ENCODE data around the gene SREBF1. TPM values are rescaled to one million over a fixed set of nuclear protein-coding genes. Genes with fewer than 3 reads are reported as not detected.

The SREBF1 gene
- total and polyA plus RNA-seq, 7 experiments from 2014 or later = 22.4 to 281 (median 41.3) TPM

GRCh38 chr17:17780922-17781590 is 55.7 kb downstream of the SREBF1 start:
- Mint-ChIP-seq H3K27me3 (peaks cover 0 to 29% (median 0%) of the 10 kb centered on the region in 5 donors), H3K9me3 (no peaks in the 10 kb centered on the region), H3K27ac (peak overlapping the region in 5 of 9 donors; percentile 37 to 75 (median 65)), H3K4me1 (peaks cover 15 to 27% (median 24%) of the 10 kb centered on the region in 7 donors), H3K4me3 (peak overlapping the region; percentile 35 to 92 (median 60)), H3K36me3 (peaks cover 0 to 4% (median 0%) of the 10 kb centered on the region in 5 donors)
- Histone ChIP-seq H3K4me3 (ENCODE audit: low read length) (no peak overlapping the region), H3K36me3 (ENCODE audit: control insufficient read depth in 2 of 3, insufficient read depth in 3 of 3, low read length in 3 of 3) (no peaks in the 10 kb centered on the region), H3K9me3 (ENCODE audit: control insufficient read depth in 2 of 3, low read length in 3 of 3) (no peaks in the 10 kb centered on the region), H3K27ac (ENCODE audit: low read depth, low read length) (no peak overlapping the region), H3K27me3 (ENCODE audit: control insufficient read depth in 2 of 2, insufficient read depth in 2 of 2, low read length in 2 of 2) (no peaks in the 10 kb centered on the region), H3K4me1 (ENCODE audit: control insufficient read depth in 2 of 2, insufficient read depth in 2 of 2, low read length in 2 of 2) (peaks cover 7 to 15% of the 10 kb centered on the region in 2 donors)
- ChIA-PET POLR2A (no interaction called here), CTCF (interaction anchor here (1.2 kb wide), 1 partner anchor 32 kb away, joined by 3 read pairs; no protein-coding TSS in a partner anchor)
- no peak for ATAC-seq
- DNase-seq = no peak
- intact Hi-C loops (cut with micrococcal nuclease) = loop anchor here in 1 of 2 donors (5.0 kb wide), 2 partner anchors 39 to 56 kb away; partner anchors contain the start of gene SREBF1

- no peak for DNase-seq
- peaks cover 0 to 20% (median 0%) of the 10 kb centered on the region in 5 donors for H3K27me3 Mint-ChIP-seq
- ChIA-PET POLR2A (interaction anchor here (0.6 to 0.9 kb wide), 3 partner anchors 8 to 309 kb away, joined by 3 to 4 read pairs (median 4); no protein-coding TSS in a partner anchor), CTCF (interaction anchor here (1.3 kb wide), 1 partner anchor 50 kb away, joined by 3 read pairs; no protein-coding TSS in a partner anchor)
- intact Hi-C loops (cut with micrococcal nuclease) = loop anchor here in 1 of 2 donors (2.0 kb wide), 1 partner anchor 14 kb away; no protein-coding TSS in a partner anchor
- peaks cover 5 to 14% (median 7%) of the 10 kb centered on the region in 7 donors for H3K4me1 Mint-ChIP-seq
- H3K27ac Mint-ChIP-seq = no peak overlapping the region
- no peaks in the 10 kb centered on the region for H3K36me3 ChIP-seq (ENCODE audit: control insufficient read depth in 2 of 3, insufficient read depth in 3 of 3, low read length in 3 of 3)
- no peak for ATAC-seq
- no peaks in the 10 kb centered on the region for H3K9me3 Mint-ChIP-seq
- no peaks in the 10 kb centered on the region for H3K9me3 ChIP-seq (ENCODE audit: control insufficient read depth in 2 of 3, low read length in 3 of 3)
- no peaks in the 10 kb centered on the region for H3K36me3 Mint-ChIP-seq
- no peak overlapping the region for H3K4me3 Mint-ChIP-seq
- H3K27me3 ChIP-seq (ENCODE audit: control insufficient read depth in 2 of 2, insufficient read depth in 2 of 2, low read length in 2 of 2) = no peaks in the 10 kb centered on the region
- peaks cover 3% of the 10 kb centered on the region in 2 donors for H3K4me1 ChIP-seq (ENCODE audit: control insufficient read depth in 2 of 2, insufficient read depth in 2 of 2, low read length in 2 of 2)
- no peak overlapping the region for H3K27ac ChIP-seq (ENCODE audit: low read depth, low read length)
- no peak overlapping the region for H3K4me3 ChIP-seq (ENCODE audit: low read length)
Observed at GRCh38 chr17:17779015-17779611, 57.7 kb downstream of the SREBF1 start.

- H3K27ac ChIP-seq (ENCODE audit: low read depth, low read length) = no peak overlapping the region
- no peaks in the 10 kb centered on the region for H3K9me3 ChIP-seq (ENCODE audit: control insufficient read depth in 2 of 3, low read length in 3 of 3)
Observed at GRCh38 chr17:17778308-17779014, 58.3 kb downstream of the SREBF1 start.

GRCh38 chr17:17776889-17777288 is 59.9 kb downstream of the SREBF1 start:
- Mint-ChIP-seq H3K36me3 (no peaks in the 10 kb centered on the region), H3K27ac (peak overlapping the region in 3 of 9 donors; percentile 38 to 88 (median 65)), H3K4me1 (peaks cover 0 to 15% (median 9%) of the 10 kb centered on the region in 7 donors), H3K27me3 (peaks cover 0 to 12% (median 0%) of the 10 kb centered on the region in 5 donors), H3K9me3 (no peaks in the 10 kb centered on the region), H3K4me3 (no peak overlapping the region)
- ChIA-PET POLR2A (interaction anchor here (0.7 to 1.5 kb wide), 4 partner anchors 11 to 185 kb away, joined by 3 to 5 read pairs (median 4); partner anchors contain the start of gene PEMT), CTCF (no interaction called here)
- no peak overlapping the region for H3K27ac ChIP-seq (ENCODE audit: low read depth, low read length)
- H3K9me3 ChIP-seq (ENCODE audit: control insufficient read depth in 2 of 3, low read length in 3 of 3) = no peaks in the 10 kb centered on the region
- H3K4me3 ChIP-seq (ENCODE audit: low read length) = no peak overlapping the region
- DNase-seq (no peak), ATAC-seq (no peak)
- intact Hi-C loops (cut with micrococcal nuclease) = no loop called here
- H3K4me1 ChIP-seq (ENCODE audit: control insufficient read depth in 2 of 2, insufficient read depth in 2 of 2, low read length in 2 of 2) = no peaks in the 10 kb centered on the region
- H3K27me3 ChIP-seq (ENCODE audit: control insufficient read depth in 2 of 2, insufficient read depth in 2 of 2, low read length in 2 of 2) = no peaks in the 10 kb centered on the region
- H3K36me3 ChIP-seq (ENCODE audit: control insufficient read depth in 2 of 3, insufficient read depth in 3 of 3, low read length in 3 of 3) = no peaks in the 10 kb centered on the region

More at GRCh38 chr17:17778308-17779014, 58.3 kb downstream of the SREBF1 start:
- Mint-ChIP-seq H3K36me3 (no peaks in the 10 kb centered on the region), H3K9me3 (no peaks in the 10 kb centered on the region), H3K4me1 (peaks cover 0 to 10% (median 4%) of the 10 kb centered on the region in 7 donors), H3K4me3 (no peak overlapping the region), H3K27me3 (peaks cover 0 to 17% (median 0%) of the 10 kb centered on the region in 5 donors), H3K27ac (peak overlapping the region in 1 of 9 donors; percentile 52)
- H3K4me3 ChIP-seq (ENCODE audit: low read length) = no peak overlapping the region
- H3K36me3 ChIP-seq (ENCODE audit: control insufficient read depth in 2 of 3, insufficient read depth in 3 of 3, low read length in 3 of 3) = no peaks in the 10 kb centered on the region
- no peaks in the 10 kb centered on the region for H3K4me1 ChIP-seq (ENCODE audit: control insufficient read depth in 2 of 2, insufficient read depth in 2 of 2, low read length in 2 of 2)
- ChIA-PET POLR2A (no interaction called here), CTCF (interaction anchor here (0.6 to 1.3 kb wide), 2 partner anchors 37 to 49 kb away, joined by 3 read pairs; no protein-coding TSS in a partner anchor)
- DNase-seq (no peak), ATAC-seq (no peak)
- no peaks in the 10 kb centered on the region for H3K27me3 ChIP-seq (ENCODE audit: control insufficient read depth in 2 of 2, insufficient read depth in 2 of 2, low read length in 2 of 2)
- intact Hi-C loops (cut with micrococcal nuclease) = loop anchor here in 1 of 2 donors (2.0 kb wide), 1 partner anchor 14 kb away; no protein-coding TSS in a partner anchor

GRCh38 chr17:17774009-17774881 is 62.5 kb downstream of the SREBF1 start:
- CTCF ChIA-PET = interaction anchor here (0.6 to 1.0 kb wide), 7 partner anchors 68 to 450 kb away, joined by 3 read pairs; no protein-coding TSS in a partner anchor
- Mint-ChIP-seq H3K27me3 (no peaks in the 10 kb centered on the region), H3K36me3 (no peaks in the 10 kb centered on the region), H3K4me1 (peaks cover 0 to 12% (median 10%) of the 10 kb centered on the region in 7 donors), H3K27ac (peak overlapping the region in 4 of 9 donors; percentile 43 to 68 (median 61)), H3K9me3 (no peaks in the 10 kb centered on the region), H3K4me3 (no peak overlapping the region)
- intact Hi-C loops (cut with micrococcal nuclease) = loop anchor here in 1 of 2 donors (2.0 kb wide), 1 partner anchor 93 kb away; the partner anchor contains the start of gene RAI1
- Histone ChIP-seq H3K4me3 (ENCODE audit: low read length) (no peak overlapping the region), H3K4me1 (ENCODE audit: control insufficient read depth in 2 of 2, insufficient read depth in 2 of 2, low read length in 2 of 2) (no peaks in the 10 kb centered on the region), H3K9me3 (ENCODE audit: control insufficient read depth in 2 of 3, low read length in 3 of 3) (no peaks in the 10 kb centered on the region), H3K27me3 (ENCODE audit: control insufficient read depth in 2 of 2, insufficient read depth in 2 of 2, low read length in 2 of 2) (no peaks in the 10 kb centered on the region), H3K36me3 (ENCODE audit: control insufficient read depth in 2 of 3, insufficient read depth in 3 of 3, low read length in 3 of 3) (no peaks in the 10 kb centered on the region), H3K27ac (ENCODE audit: low read depth, low read length) (no peak overlapping the region)
- ATAC-seq (no peak), DNase-seq (no peak)
- POLR2A ChIA-PET = interaction anchor here (0.6 to 1.1 kb wide), 3 partner anchors 10 to 399 kb away, joined by 3 to 4 read pairs (median 3); no protein-coding TSS in a partner anchor

Measured in naive thymus-derived CD4-positive, alpha-beta T cell (primary cell).